GM19452 (cell line): ENCODE results near the gene KNDC1.
"Not testable (repeated sequence)": the region's sequence is repeated elsewhere in the genome, so short reads cannot be mapped to it uniquely, and the experiment has no call there.

Source experiments
- ATAC-seq: cut with Tn5 transposase; IDR thresholded peaks from one replicate; pipeline ENCODE4 v1.9.1; 2021; ENCODE audit not compliant: unreplicated experiment

Gene KNDC1

DNA sequence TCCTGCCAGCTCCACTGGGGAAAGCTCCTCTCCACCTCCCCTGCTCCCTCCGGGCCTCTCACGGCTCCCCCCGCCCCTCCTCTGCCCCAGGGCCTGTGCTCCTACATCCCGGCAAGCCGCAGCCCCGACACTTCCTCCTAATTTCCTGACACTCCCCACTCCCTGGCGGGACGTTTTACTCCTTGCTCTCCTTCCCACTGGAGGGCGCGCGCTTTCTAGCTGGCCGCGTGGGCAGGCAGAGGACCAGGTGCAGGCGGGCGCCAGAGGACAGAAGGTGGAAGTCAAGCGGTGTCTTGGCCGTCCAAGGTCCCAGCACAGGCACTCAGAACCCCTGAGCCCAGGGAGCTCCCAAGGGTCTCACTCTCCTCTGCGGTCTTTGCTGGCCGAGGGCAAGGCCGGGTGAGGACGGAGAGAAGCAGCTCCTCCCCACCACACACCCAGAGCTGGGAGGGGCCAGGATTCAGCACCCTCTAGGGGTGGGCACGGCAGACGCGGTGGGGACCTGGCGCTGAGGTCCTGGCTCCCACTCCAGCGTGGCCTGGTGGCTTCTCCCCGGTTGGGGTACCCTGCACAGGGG is 97.6 kb downstream of the KNDC1 start:
- no peak for ATAC-seq

DNA sequence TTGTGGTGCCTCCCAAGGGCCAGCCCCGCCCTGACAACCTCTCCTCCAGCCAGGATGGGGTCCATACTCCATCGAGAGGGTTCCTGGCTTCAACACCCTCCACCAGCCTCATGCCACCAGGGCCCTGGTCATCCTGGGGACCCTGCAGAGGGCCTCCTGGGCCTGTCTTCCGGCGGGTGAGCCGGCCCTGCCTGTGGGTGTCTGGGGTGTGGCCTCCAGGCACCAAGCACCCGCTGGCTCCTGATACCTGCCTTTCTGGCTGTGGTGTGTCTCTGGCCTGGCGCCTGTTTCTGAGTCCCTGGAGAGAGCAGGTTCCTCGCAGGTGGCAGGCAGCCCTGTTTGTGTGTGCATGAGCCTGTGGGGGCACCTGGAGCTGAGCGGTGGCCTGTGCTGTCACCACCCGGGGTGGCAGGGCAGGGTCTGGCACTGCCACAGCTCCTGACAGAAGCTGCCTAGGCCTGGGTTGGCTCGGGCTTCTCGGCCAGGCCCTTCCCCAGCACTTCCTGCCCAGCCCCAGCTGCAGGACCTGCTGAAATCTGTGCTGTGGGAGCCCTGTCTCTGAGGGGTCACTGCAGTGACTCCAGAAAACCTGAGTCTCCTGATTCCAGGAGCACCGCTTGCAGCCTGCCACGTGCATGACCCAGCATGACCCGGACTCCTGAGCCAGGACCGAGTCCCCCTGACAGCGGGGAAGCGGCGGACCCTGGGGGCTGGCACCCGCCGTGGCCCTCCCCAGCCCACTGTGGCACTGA is 98.2 kb downstream of the KNDC1 start:
- no peak for ATAC-seq

DNA sequence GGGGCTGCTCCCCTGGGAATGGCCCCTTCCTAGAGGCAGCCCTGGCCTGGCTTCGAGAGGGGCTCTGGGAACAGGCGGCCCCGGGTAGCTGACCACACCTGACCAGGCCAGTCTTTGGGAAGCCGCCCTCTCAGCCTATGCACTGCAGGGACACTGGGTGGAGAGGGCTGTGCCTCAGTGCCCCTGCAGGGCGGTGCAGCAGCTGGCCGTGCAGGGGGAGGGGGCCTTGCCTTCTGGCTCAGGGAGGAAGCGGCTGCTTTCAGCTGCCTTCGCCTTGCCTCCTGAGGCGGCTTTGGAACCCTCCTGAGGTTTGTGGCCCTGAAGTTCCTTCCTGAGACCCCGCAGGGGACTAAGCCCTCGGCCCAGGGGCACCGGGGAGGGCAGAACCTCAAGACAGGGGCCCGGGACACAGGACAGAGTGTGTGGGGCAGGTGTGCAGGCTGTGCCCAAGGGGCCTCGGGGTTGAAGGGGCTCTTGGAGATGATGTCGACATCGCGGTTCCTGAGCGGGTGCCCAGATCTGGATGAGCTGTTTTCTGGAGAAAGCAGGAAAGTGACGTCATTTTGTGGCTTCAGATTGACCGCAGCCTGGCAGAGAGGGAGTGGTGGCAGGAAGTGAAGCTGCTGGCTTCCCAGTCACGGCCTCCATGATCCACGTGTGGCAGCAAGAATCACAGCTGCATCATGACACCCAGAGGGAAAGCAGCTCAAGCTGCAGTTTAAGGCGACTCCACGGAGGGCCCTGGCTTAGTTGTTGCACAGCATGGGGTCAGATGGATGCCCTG is 99.0 kb downstream of the KNDC1 start:
- no peak for ATAC-seq

DNA sequence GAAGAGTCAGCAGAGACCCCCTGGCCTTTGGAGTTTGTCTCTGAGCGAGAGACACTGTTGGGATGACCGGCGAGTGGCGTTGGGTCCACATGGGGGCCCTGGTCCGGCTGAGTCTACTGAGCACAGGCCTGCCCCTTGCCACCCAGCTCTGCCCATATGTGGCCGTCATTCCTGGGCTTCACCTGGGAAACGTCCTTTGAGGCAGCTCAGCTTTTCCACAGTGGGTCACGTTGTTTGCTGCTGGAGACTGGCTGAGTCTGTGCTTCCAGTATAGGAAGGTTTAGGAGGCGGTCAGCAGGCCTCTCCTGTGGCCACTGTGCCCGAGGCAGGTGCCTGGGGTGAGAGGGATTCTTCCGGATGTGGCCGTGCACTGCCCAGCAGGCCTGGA is 99.6 kb downstream of the KNDC1 start:
- no peak for ATAC-seq

- ATAC-seq = peak; percentile 42
These were observed 101.1 kb downstream of the KNDC1 start for GRCh38 chr10:133260895-133261725.

- ATAC-seq = peak; percentile 30
These were observed 101.8 kb downstream of the KNDC1 start for GRCh38 chr10:133261726-133262325.

- ATAC-seq = no peak
These were observed 102.7 kb downstream of the KNDC1 start for GRCh38 chr10:133262696-133263095.

- ATAC-seq = no peak
These were observed 103.7 kb downstream of the KNDC1 start for GRCh38 chr10:133263674-133264073.

GRCh38 chr10:133264461-133264860 is 104.4 kb downstream of the KNDC1 start:
- ATAC-seq = no peak

DNA sequence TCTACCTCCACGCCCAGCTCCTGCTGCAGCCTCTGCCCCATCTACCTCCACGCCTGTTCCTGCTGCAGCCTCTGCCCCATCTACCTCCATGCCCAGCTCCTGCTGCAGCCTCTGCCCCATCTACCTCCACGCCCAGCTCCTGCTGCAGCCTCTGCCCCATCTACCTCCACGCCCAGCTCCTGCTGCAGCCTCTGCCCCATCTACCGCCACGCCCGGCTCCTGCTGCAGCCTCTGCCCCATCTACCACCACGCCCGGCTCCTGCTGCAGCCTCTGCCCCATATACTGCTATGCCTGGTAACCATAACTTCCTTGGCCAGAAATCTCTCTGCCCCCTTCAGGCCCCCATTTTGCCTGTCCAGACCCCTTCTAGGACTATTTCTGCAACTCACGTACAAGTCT is 105.0 kb downstream of the KNDC1 start:
- ATAC-seq = not testable (repeated sequence)

DNA sequence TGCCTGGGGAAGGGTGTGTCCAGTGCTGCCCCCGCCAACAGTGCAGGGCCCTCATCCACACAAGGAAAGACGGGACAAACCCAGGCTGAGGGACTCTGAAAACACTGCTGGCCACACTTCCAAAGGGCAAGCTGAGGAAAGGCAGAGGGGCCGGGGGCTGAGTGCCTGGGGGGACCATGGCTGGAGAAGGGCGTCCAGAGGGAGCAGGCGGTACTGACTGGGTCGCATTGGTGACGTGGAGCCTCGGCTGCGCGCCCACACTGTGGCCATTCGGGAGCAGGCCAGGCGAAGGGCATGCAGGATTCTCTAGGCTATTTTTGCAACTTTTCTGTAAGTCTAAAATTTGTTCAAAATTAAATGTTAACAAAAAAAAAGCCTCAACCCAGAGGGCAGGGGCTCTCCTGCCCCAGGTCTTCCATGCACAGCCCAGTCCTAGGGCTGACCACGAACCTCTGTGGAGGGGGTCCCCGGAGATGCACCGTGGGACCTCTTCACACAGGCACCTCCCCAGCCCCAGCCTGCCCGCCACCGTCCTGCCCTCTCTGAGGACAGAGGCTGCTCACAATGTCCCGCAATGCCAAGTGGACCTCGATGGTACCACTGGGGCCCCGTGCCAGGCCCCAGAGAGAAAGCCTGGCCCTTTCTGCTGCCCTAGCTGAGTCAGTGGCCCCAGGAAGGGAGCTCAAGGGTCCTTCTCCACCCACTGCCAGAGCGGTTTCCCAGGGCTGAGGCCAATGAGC is 106.2 kb downstream of the KNDC1 start:
- ATAC-seq = no peak

DNA sequence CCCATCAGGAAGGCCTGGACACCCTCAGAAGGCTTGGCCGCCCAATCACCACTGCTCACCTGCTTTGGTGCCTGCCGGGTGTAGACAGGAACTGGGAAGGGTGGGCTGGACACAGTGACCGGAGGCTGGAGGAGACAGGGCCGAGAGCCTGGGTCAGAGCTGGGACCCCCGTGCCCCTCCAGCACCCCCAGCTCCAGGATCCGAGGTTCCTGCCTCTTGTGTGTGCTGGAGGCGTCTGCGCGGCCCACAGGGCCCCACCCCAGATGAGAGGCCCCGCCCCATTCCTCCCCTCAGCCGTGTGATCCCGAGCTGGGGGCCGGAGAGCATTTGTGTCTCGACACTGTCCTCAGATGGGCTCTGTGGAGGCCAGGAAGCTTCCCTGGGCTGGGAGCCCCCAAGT is 107.3 kb downstream of the KNDC1 start:
- no peak for ATAC-seq

DNA sequence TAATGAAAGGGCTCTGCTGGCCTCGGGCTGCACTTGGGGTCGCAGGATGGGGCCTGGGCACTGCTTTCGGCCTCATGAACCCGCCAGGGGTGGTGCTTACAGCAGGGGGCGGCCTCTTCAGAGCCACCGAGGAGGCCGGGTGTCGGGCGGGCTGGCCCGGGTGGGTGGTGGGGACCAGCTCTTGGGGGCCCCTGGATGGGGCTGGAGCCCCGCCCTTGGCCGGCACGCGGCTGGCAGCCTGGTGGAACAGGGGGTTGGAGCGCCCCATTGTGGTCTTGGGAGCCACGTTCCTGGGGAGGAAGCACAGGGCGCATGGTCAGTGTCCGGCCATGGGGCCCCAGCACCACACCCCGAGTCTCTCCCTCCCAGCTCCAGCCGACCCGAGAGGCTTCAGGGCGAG is 107.8 kb downstream of the KNDC1 start:
- no peak for ATAC-seq

DNA sequence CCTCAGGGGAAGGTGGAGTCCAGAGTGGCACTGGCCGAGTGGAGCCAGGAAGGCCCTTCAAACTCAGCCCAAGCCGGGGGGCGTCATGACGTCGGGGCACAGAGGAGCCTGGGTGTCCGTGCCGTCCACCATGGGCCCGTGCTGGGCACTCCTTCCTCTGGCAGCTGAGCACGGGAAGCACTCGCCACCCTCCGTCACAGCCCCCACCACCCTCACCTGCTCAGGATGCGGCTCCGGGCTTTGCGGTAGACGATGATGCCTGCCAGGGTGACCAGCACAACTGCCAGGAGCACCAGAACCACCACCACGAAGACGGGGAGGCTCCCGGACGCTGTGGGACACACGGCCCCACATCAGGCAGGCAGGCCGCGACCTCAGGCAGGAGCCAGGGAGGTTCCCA is 108.5 kb downstream of the KNDC1 start:
- ATAC-seq = no peak

DNA sequence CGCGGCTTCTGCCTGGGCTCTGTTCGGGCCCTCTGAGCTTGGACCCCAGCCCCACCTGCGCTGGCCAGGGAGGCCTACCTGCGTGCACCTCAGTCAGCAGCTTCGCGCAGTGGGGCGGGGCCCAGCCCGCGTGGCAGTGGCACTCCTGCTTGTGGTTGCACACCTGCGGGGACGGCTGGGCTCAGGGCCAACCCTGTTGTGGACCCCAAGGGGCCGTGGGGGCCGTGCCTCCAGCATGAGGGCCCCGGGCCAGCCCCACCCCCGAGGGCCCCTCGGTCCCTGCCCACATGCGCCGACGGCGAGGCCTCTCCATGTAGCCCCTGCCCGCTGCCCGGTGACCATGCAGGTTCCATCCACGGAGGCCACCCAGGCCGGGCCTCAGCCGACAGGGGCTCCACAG is 109.3 kb downstream of the KNDC1 start:
- ATAC-seq = no peak

GRCh38 chr10:133270204-133270603 is 110.2 kb downstream of the KNDC1 start:
- ATAC-seq = no peak

GRCh38 chr10:133270773-133271297 is 110.8 kb downstream of the KNDC1 start:
- no peak for ATAC-seq

GRCh38 chr10:133271521-133272300 is 111.7 kb downstream of the KNDC1 start:
- no peak for ATAC-seq

GRCh38 chr10:133272301-133272963 is 112.4 kb downstream of the KNDC1 start:
- ATAC-seq = no peak
